Measurements from ENCODE around the gene H2BK1.

Gene H2BK1

DNA sequence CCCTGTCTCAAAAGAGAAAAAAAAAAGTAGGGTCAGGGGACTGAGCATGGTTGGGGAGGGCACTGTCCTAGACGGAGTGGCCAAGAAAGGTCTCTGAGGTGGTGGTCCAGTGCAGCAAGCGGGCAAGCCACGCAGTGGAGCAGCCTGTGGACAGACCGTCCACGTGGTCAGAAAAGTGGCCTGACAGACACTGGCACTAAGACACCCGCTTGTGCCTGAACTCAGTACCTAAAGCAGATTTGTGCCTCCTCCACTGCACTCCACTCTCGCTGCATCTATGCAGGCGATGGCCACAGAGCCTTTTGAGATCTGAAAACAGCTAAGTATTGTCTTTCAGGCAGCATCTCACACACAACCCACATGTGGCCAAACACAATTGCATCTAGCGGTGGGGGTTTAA is 32.1 kb downstream of the H2BK1 start:
- no peak for DNase-seq (ENCODE audit: low spot score)

DNA sequence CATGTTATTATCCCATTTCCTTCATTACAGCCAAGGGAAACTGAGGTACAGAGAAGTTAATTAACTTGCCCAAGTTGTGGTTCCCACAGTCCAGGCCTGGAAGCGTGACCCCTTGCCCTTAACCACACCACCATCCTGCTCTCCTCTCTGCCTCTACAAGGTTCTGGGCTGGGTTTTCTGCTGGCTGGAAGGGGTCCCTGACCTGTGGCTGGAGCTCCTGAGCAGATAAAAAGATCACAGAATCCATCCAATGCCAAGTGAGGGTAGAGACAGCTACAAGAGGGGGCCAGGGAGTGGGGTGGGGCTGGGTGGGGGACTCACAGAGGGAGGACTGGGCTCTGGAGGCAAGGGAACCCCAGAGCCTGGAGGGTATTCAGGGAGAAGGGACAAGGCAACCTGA is 33.0 kb downstream of the H2BK1 start:
- no peak for DNase-seq (ENCODE audit: low spot score)

DNA sequence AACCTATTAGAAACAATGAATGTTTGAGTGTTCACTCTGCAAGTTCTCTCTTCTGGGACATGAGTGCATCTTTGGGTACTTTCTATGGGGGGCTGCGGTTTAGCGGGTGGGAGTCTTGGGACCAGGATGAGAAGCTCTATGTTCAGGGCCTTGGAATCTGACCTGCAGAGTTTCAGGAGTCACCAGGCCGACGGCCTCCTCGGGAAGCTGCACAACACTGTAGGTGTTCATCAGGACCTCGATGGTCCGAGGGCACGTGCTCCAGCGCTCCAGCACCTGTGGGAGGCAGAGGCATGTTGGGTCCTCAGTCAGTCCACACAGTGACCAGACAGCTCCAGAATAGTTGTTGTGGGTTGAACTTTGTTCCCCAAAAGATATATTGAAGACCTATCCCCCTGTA is 33.9 kb downstream of the H2BK1 start:
- no peak for DNase-seq (ENCODE audit: low spot score)

DNA sequence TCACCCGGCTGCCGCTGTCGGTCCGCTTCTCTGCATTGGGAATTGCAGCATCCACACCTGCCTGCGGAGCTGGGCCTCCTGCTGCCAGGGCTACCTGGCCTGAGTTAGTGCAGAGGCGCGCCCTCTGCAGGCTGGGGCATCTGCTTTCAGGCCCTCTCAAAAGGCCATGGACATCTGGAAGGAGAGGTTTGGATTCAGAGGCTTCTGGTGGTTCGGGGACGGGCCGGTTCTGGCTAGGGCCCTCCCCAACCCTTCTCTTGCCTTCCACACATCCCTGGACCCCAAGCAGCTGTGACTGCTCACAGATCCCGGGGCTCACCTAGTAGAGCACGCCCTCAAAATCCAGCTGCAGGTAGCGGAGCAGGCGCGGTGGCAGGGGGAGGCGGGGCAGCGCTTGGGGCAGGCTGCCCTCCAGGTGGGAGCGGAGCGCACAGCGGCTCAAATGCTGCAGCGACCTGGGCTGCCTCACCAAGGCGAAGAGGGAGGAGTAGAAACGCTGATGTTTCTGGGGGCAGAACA is 34.4 kb downstream of the H2BK1 start:
- no peak for DNase-seq (ENCODE audit: low spot score)

DNA sequence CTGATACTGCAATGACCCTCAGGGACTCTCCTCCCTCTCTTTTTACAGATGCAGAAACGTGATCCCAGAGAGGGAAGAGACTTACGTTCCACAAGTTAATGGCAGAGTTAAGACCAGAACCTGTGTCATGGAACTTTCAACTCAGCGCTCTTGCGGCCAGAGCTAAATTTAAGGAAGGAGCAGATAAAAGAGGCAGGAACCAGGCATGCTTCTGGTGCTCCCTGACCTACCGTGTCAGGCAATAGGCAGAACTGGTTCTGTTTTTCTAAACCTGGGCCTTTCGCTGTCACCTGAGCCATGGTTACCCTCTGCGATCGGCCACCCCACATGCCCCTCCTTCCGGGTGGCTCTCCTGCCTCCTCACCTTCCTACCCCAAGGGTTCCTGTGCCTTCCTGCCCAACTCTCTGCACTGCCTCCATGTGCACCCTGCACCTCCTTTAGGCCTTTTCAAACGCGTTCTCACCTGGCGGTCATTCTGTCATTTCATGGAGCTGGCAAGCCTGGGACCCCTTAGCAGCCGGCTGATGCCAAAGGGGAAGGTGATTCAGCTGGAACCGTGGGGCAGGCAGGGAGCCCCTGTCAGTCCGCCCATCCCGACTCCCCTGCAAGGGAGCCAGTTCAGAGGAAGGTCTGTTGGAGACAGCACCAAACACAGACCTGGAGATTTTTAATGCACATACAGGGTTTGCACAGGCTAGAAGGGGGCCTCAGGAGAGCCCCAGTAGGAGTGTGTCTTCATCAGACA is 35.1 kb downstream of the H2BK1 start:
- no peak for DNase-seq (ENCODE audit: low spot score)

DNA sequence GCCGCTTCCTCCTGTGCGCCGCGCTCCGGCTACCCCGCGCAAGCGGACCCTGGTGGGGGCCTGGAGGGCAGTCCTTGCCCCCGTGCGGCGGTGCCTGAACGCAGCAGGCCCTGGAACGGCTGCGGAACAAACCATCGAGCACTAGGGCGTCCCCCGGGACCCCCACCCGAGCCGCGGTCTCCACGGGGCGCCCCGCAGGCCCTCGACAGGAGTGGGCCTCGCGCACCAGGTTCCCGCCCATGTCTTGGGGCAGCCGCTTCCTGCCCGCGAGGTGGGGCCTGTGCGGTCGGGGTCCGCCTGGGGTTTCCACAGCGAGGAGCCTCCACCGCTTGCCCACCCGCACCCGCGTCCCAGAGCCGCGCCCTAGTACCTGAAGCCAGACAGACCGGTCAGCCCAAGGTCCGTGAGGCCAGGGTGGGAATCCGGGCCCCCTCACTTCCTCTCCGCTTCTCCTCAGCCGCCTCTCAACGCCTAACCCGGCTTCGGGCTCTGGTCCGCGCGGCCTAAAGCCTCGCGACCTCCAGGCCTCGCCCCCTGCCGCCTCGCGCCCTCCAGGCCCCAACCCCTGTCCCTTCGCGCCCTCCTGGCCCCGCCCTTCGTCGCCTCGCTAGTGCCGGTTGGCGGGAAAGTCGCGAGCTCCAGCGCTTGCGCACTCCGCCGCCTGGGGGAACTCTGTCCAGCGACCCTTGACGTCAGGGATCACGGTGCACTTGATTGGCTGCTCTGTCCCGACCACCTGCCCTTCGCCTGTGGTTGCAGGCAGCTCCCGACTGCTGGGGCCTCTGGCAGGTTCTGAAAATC is 35.8 kb downstream of the H2BK1 start:
- DNase-seq (ENCODE audit: low spot score), result no peak

DNA sequence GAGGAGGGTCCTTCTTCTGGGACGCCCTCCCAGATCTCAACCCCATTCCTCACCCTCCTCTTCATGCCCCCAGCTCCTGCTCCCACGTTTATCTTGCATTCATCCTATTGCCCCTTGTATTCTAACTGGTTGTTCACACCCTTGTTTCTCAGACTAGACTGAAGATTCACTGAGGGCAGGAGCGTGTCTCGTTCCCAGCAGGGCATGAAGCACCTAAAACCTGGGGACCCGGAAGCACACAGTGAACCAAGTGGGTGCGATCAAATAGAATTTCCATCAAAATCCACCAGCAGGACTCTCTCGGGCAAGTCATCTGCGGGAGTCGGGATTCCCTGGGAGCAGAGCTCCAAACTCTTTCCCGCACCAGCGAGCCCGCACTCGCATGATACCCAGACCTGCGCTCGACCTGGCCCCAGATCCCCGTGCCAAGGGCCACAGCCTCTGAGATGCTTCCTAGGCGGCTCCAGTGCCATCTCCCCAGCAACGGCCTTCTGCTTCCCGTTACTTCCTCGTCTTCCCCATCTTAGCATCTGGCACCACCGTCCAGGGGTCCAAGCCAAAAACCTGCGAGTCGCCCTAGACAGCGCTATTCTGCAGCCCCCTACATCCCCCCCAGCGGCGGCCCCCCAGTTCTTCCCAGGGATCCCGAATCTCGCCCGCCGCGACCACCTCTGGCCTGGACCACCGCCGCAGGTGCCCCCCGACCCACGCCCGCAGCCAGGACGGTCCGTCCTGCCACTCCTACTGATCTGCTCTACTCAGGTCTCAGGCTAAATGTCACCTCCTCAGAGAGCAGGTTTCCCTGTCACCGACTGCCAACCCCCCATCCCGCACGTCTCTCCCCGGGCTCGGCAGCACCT is 36.7 kb downstream of the H2BK1 start:
- DNase-seq (ENCODE audit: low spot score), result no peak

DNA sequence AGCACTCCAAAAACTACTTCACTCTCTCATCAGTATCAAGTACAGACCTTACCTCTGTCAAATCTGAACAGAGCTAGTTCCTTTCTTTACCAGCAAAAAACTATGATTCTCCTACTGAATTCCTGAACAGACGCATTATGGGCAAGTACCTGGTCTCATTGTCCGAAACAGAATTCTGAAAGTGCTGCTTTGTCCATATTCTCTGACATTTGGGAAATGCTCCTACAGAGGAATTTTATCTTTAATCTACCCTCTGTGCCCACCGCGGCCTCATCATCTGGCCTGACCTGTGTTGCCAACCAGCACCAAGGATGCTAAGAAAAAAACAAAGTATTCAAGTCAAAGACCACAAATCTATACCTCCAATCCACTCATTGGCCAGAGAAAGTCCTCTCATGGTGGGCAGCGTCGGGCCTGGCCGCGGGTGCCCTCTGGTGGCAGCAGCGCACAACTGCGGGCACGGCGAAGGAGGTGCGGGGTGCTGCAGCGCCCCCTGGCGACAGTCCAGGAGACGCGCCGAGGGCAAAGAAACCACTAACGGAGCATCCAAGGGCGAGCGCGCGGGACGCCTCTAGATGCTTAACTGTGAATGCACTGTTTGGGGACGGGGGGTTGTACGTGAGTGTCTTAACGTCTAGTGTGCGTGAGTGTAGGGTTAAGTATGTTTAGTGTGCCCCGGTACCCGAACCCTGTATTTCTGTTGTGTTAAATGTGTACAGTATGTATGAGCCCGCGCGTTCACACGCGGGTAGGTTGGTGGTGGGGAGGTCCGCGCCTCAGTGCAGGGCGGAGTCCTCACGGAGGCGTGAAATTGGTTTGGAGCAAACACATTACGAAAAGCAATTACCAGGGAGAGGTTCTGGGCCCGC is 37.8 kb downstream of the H2BK1 start:
- DNase-seq (ENCODE audit: low spot score), result peak; percentile 83

DNA sequence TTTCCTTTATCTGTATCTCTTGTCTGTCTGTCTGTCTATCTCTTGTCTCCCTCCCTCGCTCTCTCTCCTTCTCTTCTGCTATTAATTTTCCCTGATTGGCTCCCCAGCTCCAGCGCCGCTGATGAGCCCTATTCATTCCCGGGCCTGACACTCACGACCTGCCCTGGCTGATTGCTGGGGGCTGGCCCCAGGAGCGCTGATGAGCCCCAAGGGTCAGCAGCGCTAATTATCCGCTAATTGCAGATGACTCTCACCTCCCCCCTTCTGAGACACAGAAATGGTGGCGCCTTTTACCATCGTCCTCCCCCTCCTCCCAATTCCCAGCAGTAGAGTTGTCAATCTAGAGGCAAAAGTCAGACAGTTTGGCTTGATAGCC is 41.5 kb downstream of the H2BK1 start:
- DNase-seq (ENCODE audit: low spot score), result no peak

DNA sequence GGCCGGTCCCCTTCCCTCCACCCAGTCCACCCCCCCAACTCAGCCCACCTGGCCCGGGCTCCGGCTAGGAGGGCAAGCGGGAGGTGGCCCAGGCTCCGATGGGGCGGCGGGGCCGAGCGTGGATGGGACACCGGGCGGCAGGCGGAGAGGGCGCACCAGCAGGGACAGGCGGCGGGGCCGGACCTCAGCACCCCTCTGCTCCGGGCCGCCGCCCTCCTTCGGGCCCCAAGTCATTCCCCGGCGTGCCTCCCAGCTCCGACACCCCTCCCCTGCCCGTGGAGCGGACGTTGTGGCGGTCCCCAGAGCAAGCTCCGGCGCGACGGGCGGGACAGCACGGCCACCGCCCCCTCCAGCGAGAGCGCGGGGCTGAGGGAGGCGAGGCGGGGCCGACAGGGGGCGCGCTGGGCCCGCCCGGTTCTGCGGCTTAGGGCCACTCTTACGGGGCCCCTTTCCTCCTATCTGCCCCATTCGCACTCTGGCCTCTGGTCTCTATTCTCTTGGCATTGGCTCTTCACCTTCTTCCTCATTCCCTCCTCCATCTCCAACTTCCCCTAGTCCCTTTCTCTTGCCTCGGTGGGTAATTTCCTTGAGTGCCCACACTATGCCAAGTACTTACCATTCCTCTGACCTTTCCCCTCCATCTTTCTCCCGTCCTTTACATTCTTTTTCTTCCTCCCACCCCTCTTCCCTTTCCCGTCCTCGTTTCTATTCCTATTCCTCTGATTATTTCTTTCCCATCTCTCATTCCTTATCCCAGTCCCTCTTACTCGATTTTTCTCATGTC is 42.1 kb downstream of the H2BK1 start:
- peak; percentile 85 for DNase-seq (ENCODE audit: low spot score)

DNA sequence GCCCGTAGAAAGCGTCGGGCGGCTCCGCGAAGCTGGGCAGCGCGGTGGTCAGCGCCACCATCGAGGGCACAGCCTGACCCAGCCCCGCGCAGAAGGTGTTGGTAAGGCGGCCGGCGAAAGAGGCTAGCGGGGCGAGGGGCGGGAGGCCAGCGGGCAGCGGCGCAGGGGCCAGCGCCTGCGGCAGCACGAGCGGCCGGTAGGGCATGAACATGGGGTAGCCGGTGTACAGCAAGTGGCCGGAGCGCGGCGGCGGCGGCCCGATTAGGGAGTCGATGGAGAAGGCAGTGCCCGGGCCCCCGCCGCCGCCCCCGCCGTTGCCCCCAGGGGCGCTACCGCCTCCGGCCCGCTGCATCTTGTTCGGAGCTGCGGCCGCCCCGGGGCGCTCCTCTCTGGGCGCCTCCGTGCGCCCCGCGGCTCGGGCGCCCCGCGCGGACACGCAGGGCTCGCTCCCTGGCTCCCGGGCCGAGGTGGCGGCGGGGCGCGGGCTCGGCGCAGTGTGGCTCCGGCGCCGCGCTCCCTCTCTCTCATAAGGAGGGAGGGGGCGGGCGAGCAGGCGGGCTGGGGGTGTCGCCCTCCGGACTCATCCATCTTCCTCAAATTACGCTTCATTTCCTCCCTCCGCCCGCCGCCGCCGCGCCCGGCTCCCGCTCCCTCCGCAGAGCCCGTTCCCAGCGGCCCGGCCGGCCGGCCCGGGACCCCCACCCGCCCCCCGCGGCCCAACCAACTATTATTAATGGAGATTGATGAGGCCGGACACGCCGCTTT is 42.9 kb downstream of the H2BK1 start, which contains the start of gene GBX1:
Gene GBX1, minus strand, starts transcription at position 498 of the 765 bp plus-strand sequence. Its CDS starts 146 bp downstream, at position 352.
- peak; percentile 65 for DNase-seq (ENCODE audit: low spot score)

DNA sequence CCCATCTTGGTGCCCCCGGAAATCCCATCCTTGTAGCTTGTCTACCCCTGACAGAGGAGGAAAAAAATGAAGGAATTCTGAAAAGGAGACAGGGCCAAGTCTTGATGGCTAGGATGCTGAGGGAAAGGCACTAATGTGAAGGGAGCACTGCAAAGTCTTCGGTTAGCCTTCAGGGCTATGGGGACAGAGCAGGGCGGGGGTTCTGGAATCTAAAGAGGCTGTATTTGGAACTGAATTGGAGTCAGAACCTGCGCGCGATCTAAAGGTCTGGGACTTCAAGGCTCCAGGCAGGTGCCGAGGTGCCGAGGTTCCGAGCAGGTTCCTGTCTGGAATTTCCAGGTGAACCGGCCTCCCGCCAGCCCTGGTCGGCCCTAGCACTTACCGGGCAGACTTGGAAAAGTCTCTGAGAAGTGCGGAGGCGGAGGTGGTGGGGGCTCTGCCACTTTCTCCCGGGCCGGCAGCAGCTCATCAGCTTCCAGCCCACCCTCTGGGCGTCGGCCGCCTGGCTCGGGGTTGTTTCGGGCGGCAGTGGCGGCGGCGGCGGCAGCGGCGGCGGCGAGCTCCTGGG is 43.6 kb downstream of the H2BK1 start:
- DNase-seq (ENCODE audit: low spot score), result no peak

DNA sequence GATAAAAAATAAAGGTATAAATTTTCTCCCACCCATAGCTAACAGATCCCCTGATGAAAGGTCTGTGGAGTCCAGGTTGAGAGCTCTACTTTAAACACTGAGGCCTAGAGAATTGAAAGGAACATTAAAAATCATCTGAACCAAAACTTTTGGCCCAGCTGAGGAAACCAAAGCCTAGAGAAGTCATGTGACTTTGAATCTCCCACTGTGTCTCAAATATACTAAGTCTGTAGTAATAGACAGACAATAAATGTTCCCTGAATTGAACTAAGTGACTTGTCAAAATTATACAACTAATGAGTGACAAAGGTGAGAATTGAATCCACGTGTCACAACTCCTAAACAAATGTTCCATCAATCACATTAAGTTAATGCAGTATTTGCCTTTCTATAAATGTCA is 48.5 kb downstream of the H2BK1 start:
- no peak for DNase-seq (ENCODE audit: low spot score)

Measured in HuH-7.5 (cell line).